ENCODE results near the gene FAM228B. TPM values are rescaled to one million over a fixed set of nuclear protein-coding genes. Genes with fewer than 3 reads are reported as not detected.
"Not testable (repeated sequence)": the region's sequence is repeated elsewhere in the genome, so short reads cannot be mapped to it uniquely, and the experiment has no call there.

Gene FAM228B
- total RNA-seq, 2 donors from 2014 or later: 7.4 to 10.1 TPM

DNA sequence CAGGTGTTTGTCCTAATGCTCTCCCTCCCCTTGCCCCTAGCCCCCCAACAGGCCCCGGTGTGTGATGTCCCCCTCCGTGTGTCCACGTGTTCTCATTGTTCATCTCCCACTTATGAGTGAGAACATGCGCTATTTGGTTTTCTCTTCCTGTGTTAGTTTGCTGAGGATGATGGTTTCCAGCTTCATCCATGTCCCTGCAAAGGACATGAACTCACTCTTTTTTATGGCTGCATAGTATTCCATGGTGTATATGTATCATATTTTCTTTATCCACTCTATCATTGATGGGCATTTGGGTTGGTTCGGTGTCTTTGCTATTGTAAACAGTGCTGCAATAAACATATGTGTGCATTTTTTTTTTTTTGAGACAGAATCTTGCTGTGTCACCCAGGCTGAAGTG, 30.0 kb upstream of the FAM228B start:
- DNase-seq; intact Hi-C loops (cut with DNase I, micrococcal nuclease); ATAC-seq: not testable (repeated sequence)

DNA sequence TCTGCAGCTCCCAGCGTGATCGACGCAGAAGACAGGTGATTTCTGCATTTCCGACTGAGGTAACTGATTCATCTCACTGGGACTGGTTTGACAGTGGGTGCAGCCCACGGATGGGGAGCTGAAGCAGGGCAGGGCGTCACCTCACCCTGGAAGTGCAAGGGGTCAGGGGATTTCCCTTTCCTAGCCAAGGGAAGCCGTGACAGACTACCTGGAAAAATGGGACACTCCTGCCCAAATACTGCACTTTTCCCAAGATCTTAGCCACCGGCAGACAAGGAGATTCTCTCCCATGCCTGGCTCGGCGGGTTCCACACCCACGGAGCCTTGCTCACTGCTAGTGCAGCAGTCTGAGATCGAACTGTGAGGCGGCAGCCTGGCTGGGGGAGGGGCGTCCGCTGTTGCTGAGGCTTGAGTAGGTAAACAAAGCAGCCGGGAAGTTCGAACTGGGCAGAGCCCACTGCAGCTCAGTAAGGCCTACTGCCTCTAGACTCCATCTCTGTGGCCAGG, 28.0 kb upstream of the FAM228B start:
- intact Hi-C loops (cut with DNase I, micrococcal nuclease); ATAC-seq; DNase-seq: not testable (repeated sequence)

DNA sequence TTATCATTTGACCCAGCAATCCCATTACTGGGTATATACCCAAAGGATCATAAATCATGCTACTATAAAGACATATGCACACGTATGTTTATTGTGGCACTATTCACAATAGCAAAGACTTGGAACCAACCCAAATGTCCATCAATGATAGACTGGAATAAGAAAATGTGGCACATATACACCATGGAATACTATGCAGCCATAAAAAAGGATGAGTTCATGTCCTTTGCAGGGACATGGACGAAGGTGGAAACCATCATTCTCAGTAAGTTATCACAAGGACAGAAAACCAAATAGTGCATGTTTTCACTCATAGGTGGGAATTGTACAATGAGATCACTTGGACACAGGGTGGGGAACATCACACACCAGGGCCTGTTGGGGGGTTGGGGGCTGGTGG, 22.5 kb upstream of the FAM228B start:
- ATAC-seq; intact Hi-C loops (cut with DNase I, micrococcal nuclease); DNase-seq: not testable (repeated sequence)

DNA sequence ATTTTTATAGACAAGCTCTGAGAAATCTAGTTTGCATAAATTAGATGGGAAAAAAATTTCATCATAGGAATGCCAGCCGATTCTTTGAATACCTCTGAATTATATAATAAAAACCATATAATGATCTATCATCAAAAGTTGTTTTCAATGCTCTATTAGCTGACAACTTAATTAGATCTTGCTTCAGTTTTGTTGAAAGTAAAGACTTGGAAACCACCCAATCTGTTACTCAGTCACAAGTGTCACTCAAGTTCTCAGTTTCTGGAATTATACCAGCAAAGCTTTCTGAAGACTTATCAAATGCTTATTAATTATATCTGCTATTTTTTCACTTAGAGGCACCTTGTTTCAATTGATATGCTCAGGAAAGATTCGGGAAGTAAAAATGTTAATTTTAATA, 21.3 kb upstream of the FAM228B start:
- ATAC-seq (no peak), DNase-seq (no peak)
- intact Hi-C loops (cut with DNase I, micrococcal nuclease): no loop called here

DNA sequence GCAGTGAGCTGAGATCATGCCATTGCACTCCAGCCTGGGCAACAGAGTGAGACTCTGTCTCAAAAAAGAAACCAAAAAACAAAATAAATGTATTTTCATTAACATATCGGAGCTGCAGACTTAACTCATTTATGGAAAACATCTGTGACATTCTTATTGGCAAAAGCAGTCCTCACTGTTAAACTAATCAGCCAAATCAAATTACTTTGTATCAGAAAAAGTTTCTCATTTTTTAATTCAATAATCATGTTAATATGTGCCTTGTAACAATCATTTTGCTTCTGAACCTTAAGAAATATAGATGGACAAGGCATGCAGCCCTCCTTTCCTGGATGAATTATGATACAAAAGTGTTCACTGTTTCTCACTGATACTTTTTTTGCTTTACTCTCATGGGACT, 20.6 kb upstream of the FAM228B start:
- intact Hi-C loops (cut with DNase I, micrococcal nuclease): no loop called here
- DNase-seq: no peak
- no peak for ATAC-seq

DNA sequence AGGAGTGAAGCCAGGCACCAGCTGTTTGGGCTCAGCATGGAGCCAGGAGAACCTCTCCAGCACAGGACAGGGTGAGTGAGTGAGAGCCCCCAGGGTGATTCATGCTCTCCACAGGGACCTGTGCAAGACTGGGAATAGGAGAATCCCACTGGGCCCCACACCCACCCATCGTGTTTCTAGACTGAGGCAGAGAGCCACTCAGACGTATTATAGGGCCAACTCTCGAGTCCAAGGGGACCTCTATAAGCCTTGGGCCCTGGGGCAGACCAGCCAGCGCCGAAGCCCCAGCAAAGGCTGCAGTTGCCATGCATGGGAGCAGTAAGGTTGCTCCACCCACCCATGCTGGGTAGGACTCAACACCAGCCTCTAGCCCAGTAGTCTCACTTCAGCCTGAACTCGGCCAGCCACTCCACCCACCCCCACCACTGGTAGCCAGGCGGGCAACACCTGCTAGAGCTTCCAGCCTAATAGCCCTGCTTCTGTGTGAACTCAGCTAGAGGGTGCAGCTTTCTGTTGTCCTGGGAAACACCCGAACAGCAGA, 19.1 kb upstream of the FAM228B start:
- DNase-seq (no peak), ATAC-seq (no peak)
- intact Hi-C loops (cut with DNase I, micrococcal nuclease): no loop called here

DNA sequence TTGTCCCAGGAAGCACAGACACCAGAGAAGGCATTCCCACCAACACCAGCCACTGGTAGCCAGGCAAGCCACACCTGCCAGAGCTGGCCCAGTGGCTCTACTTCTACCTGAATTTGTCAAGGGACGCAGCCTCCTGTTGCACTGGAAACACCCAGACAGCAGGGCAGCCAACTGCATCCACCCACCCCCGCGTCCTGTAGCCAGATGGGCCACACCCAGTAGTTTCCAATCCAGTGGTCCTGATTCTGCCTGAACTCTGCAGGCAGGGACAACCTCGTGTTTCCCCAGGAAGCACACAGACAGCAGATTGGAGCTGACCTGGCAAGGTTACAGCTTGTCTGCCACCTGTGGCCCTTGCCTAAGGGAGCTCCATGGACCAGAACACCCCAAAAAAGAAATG, 18.4 kb upstream of the FAM228B start:
- intact Hi-C loops (cut with DNase I, micrococcal nuclease): no loop called here
- DNase-seq (no peak), ATAC-seq (no peak)

DNA sequence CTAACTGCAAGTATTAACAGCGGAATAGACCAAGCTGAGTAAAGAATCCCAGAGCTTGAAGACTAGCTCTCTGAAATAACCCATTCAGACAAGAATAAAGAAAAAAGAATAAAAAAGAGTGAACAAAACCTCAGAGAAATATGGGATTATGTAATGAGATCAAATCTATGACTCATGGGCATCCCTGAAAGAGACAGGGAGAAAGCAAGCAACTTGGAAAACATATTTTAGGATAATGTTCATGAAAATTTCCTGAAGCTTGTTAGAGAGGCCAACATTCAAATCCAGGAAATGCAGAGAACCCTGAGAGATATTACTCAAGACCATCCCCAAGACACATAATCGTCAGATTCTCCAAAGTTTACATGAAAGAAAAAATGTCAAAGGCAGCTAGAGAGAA, 17.5 kb upstream of the FAM228B start:
- intact Hi-C loops (cut with DNase I, micrococcal nuclease): no loop called here
- ATAC-seq (no peak), DNase-seq (no peak)

DNA sequence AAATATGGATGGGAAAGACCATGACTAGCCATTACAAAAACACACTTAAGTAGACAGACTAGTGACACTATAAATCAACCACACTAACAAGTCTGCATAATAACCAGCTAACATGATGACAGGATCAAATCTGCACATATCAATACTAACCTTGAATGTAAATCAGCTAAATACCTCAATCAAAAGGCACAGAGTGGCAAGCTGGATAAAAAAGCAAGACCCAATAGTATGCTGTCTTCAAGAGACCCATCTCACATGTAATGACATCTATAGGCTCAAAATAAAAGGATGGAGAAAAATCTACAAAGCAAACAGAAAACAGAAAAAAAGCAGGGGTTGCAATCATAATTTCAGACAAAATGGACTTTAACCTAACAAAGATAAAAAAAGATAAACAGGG, 16.5 kb upstream of the FAM228B start:
- intact Hi-C loops (cut with DNase I, micrococcal nuclease): no loop called here
- ATAC-seq (no peak), DNase-seq (no peak)

DNA sequence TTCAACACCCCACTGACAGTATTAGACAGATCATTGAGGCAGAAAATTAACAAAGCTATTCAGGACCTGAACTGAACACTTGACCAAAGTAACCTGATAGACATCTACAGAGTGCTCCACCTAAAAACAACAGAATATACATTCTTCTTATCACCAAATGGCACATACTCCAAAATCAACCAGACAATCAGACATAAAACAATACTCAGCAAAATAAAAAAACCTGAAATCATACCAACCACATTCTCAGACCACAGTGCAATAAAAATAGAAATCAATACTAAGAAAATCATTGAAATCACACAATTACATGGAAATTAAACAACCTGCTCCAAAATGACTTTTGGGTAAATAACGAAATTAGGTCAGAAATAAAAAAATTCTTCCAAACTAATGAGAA, 15.9 kb upstream of the FAM228B start:
- DNase-seq: no peak
- ATAC-seq: no peak
- intact Hi-C loops (cut with DNase I, micrococcal nuclease): no loop called here

DNA sequence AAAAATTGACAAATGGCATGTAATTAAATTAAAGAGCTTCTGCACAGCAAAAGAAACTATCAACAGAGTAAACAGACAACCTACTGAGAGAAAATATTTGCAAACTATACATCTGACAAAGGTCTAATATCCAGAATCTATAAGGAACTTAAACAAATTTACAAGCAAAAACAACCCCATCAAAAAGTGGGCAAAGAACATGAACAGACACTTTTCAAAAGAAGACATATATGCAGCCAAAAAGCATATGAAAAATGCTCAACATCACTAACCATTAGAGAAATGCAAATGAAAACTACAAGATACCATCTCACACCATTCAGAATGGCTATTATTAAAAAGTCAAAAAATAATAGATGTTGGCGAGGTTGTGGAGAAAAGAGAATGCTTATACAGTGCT, 13.8 kb upstream of the FAM228B start:
- ATAC-seq; intact Hi-C loops (cut with DNase I, micrococcal nuclease); DNase-seq: not testable (repeated sequence)

DNA sequence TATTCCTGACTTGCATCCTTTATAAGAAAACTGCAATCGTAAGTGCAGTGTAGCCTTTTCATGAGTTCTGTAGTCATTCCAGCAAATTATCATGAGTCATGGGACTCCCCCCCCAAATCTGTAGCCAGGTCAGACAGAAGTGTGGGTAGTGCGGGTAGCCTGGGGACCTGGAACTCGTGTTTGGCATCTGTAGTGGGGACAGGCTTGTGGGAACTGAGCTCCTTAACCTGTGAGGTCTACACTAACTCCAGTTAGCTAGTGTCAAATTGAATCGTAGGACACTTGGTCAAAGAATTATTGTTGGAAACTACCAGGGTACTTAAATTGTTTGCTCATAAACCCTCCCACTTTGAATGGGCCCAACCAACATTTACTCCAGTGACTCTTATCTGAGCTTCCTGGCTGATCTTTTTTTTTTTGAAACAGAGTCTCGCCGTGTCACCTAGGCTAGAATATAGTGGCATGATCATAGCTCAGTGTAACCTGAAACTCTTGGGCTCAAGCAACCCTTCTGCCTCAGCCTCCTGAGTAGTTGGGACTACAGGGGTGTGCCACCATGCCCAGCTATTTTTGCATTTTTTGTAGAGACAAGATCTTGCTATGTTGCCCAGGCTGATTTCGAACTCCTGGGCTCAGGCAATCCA, 12.5 kb upstream of the FAM228B start:
- ATAC-seq (no peak), DNase-seq (no peak)
- intact Hi-C loops (cut with DNase I, micrococcal nuclease): no loop called here

DNA sequence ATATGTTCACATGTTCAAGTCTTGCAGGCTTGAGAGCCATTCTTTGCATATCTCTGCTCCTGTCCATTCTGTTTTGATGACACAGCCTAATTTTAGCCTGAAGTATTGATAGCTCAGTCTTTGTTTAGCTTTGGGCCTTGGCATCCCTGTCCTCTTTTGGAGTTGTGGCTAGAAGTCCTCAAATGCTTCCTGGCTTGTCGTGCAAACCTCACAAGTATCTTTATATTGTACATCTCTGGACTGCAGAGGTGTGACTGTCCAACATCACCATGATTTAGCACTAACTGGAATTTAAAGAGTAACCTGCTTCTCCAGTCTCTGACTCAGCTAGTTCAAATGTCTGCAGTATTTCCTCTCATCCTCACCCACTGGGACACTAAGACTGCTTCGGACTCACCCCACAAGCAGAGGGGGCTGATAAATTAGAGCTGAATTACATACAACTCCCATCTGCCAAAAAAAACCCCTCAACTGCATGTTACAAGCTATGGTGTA, 11.8 kb upstream of the FAM228B start:
- no peak for ATAC-seq
- no peak for DNase-seq
- intact Hi-C loops (cut with DNase I, micrococcal nuclease): no loop called here

DNA sequence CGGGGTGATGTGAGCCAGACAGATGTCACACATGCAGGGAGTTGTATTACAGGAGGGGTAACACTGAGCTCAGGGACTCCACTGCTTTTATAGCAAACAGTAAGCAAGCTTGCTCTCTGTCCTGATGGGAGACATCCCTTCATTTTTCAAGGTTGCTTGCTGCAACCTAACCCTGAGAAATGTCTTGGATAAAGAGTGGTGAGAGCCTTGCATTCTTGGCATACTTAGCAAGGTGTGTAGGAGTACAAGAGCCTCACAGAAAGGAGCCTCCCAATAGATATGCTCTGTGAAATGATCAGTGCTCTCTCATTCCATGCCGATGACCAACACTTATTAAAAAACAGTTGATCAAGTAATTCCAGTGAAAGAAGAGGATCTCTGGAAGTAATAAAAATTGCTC, 8.2 kb upstream of the FAM228B start:
- ATAC-seq: no peak
- DNase-seq: no peak
- intact Hi-C loops (cut with DNase I, micrococcal nuclease): no loop called here

DNA sequence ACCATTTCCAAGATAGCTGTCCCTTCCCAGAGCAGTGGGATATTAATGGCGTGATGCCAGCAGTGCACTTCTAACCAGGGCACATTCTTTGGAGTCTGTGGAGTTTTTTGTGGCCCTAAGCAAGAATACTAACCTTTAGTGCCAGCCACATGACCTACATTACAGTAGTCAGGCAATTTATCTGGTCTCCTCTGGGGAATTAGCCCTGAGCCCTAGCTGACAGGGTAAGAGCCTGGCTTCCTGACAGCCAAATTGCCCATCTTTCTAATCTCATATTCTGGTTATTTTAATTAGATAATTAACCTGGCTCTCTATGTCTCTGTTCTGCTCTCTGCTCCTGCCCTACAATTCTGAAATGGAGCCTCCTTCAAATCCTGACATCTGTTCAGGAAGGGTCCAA, 5.4 kb upstream of the FAM228B start:
- intact Hi-C loops (cut with DNase I, micrococcal nuclease): no loop called here
- DNase-seq (no peak), ATAC-seq (no peak)

DNA sequence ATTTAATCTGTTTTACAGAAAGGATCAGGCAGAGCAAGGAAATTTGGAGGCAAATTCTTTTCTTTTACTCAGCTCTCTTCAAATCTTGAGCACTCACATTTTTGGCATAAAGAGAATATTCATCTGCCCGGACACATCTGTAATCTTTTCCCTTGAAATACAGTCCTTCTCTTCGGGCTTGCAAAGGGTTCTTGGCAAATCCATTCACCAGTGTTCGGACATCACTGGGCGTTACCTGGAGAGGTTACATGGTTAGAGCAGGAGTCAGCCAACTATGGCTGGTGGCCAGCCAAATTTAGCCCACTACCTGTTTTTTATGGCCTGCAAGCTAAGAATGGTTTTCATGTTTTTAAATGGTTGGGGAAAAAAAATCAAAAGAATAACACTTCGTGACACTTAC, 2.2 kb upstream of the FAM228B start:
- no peak for DNase-seq
- intact Hi-C loops (cut with DNase I, micrococcal nuclease): no loop called here
- no peak for ATAC-seq

DNA sequence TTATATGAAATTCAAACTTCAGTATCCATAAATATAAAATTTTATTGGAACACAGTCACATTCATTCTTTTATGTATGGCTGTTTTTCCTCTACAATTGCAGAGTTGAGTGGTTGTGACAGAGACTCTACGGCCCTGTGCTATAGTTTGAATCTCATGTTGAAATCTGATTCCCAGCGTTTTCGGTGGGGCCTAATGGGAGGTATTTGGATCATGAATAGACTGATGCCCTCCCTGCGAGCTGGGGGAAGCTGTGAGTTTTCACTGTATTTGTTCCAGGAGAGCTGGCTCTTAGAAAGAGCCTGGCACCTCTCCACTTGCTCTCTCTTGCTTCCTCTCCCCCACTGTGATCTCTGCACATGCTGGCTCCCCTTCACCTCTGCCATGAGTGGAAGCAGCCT, 1.8 kb upstream of the FAM228B start:
- intact Hi-C loops (cut with DNase I, micrococcal nuclease): no loop called here
- DNase-seq (no peak), ATAC-seq (no peak)

DNA sequence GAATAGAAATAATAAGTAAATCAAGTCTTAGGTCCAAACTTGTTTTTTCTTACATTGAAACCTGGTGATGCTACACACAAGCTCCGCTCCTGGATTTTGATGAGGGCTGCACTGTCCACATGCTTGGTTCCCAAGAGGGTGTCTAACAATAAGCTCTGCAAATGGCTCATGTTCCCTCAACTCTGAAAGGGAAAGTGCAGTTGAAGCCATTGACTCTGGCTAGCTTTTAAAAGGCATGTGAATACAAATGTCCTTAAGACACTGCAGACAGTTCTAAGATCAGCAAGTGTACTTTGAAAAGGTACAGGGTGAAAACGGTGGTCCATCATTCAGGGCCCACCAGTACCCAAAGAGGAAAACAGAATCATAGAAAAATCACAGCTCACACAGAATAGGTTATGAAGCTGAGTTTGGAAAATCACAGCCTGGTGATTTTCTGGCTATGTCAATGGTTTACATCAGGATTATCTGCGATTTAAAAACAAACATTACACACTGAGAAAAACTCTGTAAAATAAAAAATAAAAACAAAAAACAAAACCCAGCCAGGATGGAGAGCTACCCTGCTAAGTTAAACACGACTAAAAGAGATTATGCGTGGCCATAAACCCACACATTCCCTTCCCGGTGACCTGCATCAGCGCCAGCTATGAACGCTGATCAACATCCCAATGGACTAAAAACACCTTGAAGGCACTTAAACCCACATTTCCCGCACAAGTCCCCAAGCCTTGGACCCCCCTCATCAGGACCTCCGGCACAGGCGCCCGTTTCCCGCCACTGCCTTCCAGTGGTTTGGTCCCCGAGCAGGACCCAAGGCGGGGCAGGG, 689 bp upstream of the FAM228B start:
- DNase-seq (no peak), ATAC-seq (peak; percentile 17)
- intact Hi-C loops (cut with DNase I, micrococcal nuclease): no loop called here

DNA sequence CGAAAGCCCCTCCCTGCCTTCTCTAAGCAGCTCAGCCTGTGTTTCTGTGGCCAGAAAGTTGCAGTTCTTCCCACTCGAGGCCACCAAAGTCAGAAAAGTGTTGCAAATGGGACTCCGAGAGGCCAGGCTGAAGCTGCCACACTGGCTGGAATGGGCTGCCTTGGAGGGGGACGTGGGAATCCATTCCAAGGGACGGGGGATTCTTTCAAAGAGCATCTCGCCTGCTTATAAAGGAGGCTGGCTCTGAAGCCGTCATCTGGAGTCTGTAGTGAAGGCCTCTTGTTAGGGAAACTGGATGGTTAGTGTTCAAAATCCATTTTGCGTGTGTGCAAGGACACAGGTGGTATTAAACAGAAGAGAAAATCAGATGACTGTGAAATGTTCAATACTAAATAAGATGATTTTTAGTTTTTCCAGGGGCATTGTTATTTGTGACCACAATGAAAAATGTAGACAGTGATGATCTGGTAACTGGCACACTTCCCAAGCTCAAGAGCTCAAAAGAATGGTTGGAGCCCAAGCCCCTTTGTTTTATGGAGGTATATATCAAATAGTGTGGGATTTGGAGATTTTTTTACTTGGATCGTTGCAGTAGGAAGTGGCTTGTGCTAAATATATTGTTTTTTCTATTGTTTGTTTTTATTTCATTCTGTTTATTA, 782 bp downstream of the FAM228B start:
- DNase-seq (no peak), ATAC-seq (peak; percentile 2)
- intact Hi-C loops (cut with DNase I, micrococcal nuclease): no loop called here

Measured in left colon (tissue), 2 donors.